HepG2 (cell line): Measurements from ENCODE around the gene FUT3. TPM values are rescaled to one million over a fixed set of nuclear protein-coding genes. Genes with fewer than 3 reads are reported as not detected.

Experiments used
- DMTF1 ChIP-seq: sonication (generic); formaldehyde crosslinking; IDR thresholded peaks from 2 replicates; pipeline ENCODE4 v1.4.0; 2020; ENCODE audit warnings: mild to moderate bottlenecking, missing genetic modification reagents
- HES4 ChIP-seq: sonication (generic); formaldehyde crosslinking; IDR thresholded peaks from 2 replicates; pipeline ENCODE4 v1.9.0; 2021; ENCODE audit warnings: mild to moderate bottlenecking, missing genetic modification reagents, borderline replicate concordance
- HOXA7 ChIP-seq: sonication (generic); formaldehyde crosslinking; IDR thresholded peaks from 2 replicates; pipeline ENCODE4 v1.8.1; 2022; ENCODE audit warnings: mild to moderate bottlenecking, missing genetic modification reagents, moderate library complexity
- HOXD1 ChIP-seq: sonication (generic); formaldehyde crosslinking; IDR thresholded peaks from 2 replicates; pipeline ENCODE4 v1.5.0; 2020; ENCODE audit warnings: missing genetic modification reagents
- IRF2 ChIP-seq: IDR thresholded peaks from 2 replicates; pipeline ENCODE4 v1.6.1; 2018; ENCODE audit warnings: missing genetic modification reagents, missing compliant biosample characterization
- MAX ChIP-seq: IDR thresholded peaks from 2 replicates; pipeline ENCODE4 v1.6.1; 2012; ENCODE audit warnings: inconsistent platforms
- MTA3 ChIP-seq: sonication (generic); formaldehyde crosslinking; IDR thresholded peaks from 2 replicates; pipeline ENCODE4 v1.4.0; 2020; ENCODE audit warnings: missing genetic modification reagents
- PHF8 ChIP-seq: sonication (generic); formaldehyde crosslinking; IDR thresholded peaks from 2 replicates; pipeline ENCODE4 v1.5.0; 2020; ENCODE audit warnings: missing genetic modification reagents
- RELA ChIP-seq: sonication (generic); formaldehyde crosslinking; IDR thresholded peaks from 2 replicates; pipeline ENCODE4 v1.4.0; 2020; ENCODE audit warnings: missing genetic modification reagents
- RORA ChIP-seq: sonication (generic); formaldehyde crosslinking; IDR thresholded peaks from 2 replicates; pipeline ENCODE4 v1.5.0; 2020; ENCODE audit warnings: mild to moderate bottlenecking, missing genetic modification reagents, moderate library complexity
- SP1 ChIP-seq, 2 experiments: fragments of 450-650 bp in 1 of 2; sonication (generic) in 1 of 2; formaldehyde crosslinking in 1 of 2; IDR thresholded peaks; 2 replicates each; pipeline versions ENCODE4 v1.4.0 to v1.6.1; 2016 to 2020; ENCODE audit warnings: missing genetic modification reagents in 1 of 2
- TAF15 ChIP-seq: fragments of 200-400 bp; formaldehyde crosslinking; IDR thresholded peaks from one replicate; pipeline ENCODE4 v1.6.1; 2018; ENCODE audit warnings: mild to moderate bottlenecking, low read depth, low read length; ENCODE audit not compliant: poor library complexity, severe bottlenecking
- ZNF12 ChIP-seq: sonication (generic); formaldehyde crosslinking; IDR thresholded peaks from 2 replicates; pipeline ENCODE4 v1.5.0; 2020; ENCODE audit warnings: missing genetic modification reagents
- ZNF143 ChIP-seq: sonication (generic); formaldehyde crosslinking; IDR thresholded peaks from 2 replicates; pipeline ENCODE4 v1.4.0; 2020; ENCODE audit warnings: missing genetic modification reagents
- ZNF225 ChIP-seq: sonication (generic); formaldehyde crosslinking; IDR thresholded peaks from 2 replicates; pipeline ENCODE4 v1.4.0; 2020; ENCODE audit warnings: mild to moderate bottlenecking, missing genetic modification reagents
- ZNF292 ChIP-seq: sonication (generic); formaldehyde crosslinking; IDR thresholded peaks from 2 replicates; pipeline ENCODE4 v1.8.1; 2022; ENCODE audit warnings: mild to moderate bottlenecking, low read depth, missing genetic modification reagents, borderline replicate concordance
- ZNF335 ChIP-seq: sonication (generic); formaldehyde crosslinking; IDR thresholded peaks from 2 replicates; pipeline ENCODE4 v1.4.0; 2020; ENCODE audit warnings: missing genetic modification reagents
- ZNF33B ChIP-seq: sonication (generic); formaldehyde crosslinking; IDR thresholded peaks from 2 replicates; pipeline ENCODE4 v1.5.1; 2020; ENCODE audit warnings: mild to moderate bottlenecking, missing genetic modification reagents
- ZNF430 ChIP-seq: sonication (generic); formaldehyde crosslinking; IDR thresholded peaks from 2 replicates; pipeline ENCODE4 v1.9.0; 2021; ENCODE audit warnings: mild to moderate bottlenecking, missing genetic modification reagents
- ZNF614 ChIP-seq: IDR thresholded peaks from 2 replicates; pipeline ENCODE4 v1.6.1; 2018; ENCODE audit warnings: missing biosample characterization, missing genetic modification reagents, inconsistent platforms, borderline replicate concordance
- ZNF644 ChIP-seq: IDR thresholded peaks from 2 replicates; pipeline ENCODE4 v1.6.1; 2016; ENCODE audit warnings: low read depth
- polyA plus RNA-seq, 8 experiments: library from polyadenylated mRNA; depleted of rRNA in 3 of 8; stranded (reverse) in 7 of 8; unstranded in 1 of 8; fragments of >200 nt; fragmentation: Illumina TruSeq in 4 of 8; extraction: Trizol in 4 of 8; gene quantifications; 2 replicates each; pipeline versions ENCODE4 v1.2.1 to v1.2.3, GENCODE V29; 2011 to 2016; ENCODE audit warnings: low read depth in 4 of 8, missing spikeins in 1 of 8, mixed read lengths in 1 of 8; ENCODE audit not compliant: insufficient read depth in 1 of 8
- total RNA-seq, 5 experiments: library from RNA; depleted of rRNA; stranded (reverse); fragments of >200 nt; fragmentation: Illumina TruSeq; extraction: Trizol; gene quantifications; 2 replicates each; pipeline ENCODE4 v1.2.3, GENCODE V29; 2016; ENCODE audit warnings: low read depth in 1 of 5
- TF ChIP-seq, protein P1 (sequence below): fragments of 450-650 bp; IDR thresholded peaks from 2 replicates; pipeline ENCODE4 v1.6.1; 2016
- TF ChIP-seq, protein P2 (sequence below): sonication (generic); formaldehyde crosslinking; IDR thresholded peaks from 2 replicates; pipeline ENCODE4 v1.5.1; 2020; ENCODE audit warnings: mild to moderate bottlenecking, missing genetic modification reagents, moderate library complexity

The FUT3 gene
- total and polyA plus RNA-seq, 2 of the 13 experiments (the other 11 are each of a cell fraction or from before 2014, with no cell fraction given): 0.53 to 1.1 TPM

DNA sequence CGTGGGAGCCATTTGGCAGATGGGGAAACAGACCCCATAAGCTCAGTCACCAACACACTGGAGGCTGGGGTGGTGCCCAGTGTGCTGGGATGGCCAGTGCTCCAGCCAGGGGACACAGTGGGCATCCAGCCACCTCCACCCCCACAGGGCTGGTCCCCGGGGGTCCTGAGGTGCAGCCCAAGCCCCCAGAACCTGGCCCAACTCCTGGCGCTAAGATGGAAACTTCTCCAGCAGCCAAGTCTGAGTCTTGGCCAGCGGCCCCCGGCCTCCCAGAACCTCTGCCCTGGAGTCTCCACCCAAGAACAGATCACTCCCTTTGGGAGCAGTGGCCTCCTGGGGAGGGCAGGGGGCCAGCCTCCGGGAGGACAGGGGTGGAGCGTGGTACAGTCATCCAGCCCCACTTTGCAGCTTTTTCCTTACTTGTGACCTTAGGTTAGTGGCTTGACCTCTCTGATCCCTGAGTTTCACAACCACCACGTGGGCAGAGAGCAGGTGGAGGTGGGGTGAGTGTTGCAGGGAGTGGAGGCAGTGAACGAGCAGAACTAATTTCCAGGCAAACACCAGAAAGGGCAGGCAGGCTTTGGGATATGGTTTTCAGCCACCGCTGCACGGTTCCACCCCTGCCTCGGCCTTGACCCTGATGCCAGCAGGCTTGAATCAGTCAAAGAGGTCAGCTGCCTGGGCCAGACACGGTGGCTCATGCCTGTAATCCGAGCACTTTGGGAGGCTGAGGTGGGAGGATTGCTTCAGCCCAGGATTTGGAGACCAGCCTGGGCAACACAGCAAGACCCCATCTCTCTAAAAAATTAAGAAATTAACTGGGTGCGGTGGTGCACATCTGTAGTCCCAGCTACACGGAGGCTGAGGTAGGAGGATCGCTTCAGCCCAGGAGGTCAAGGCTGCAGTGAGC is 50.6 kb downstream of the FUT3 start (continued):
- TF ChIP-seq ZNF614 (CRISPR knock-in tag) (peak; percentile 42; the same call in 1 of the 2 replicates), ZNF430 (CRISPR knock-in tag) (no peak), RORA (no peak), TAF15 (no peak), ZNF12 (CRISPR knock-in tag) (no peak), HOXD1 (CRISPR knock-in tag) (no peak), HES4 (CRISPR knock-in tag) (no peak), ZNF143 (CRISPR knock-in tag) (no peak), MTA3 (CRISPR knock-in tag) (no peak), SP1 (IDR thresholded peaks at IDR 0.05) (no peak), SP1 (CRISPR knock-in tag; IDR thresholded peaks at IDR 0.05) (no peak), MAX (peak; percentile 77), ZNF225 (CRISPR knock-in tag) (no peak), HOXA7 (CRISPR knock-in tag) (no peak), ZNF292 (peak; percentile 80; the same call in 1 of the 2 replicates), ZNF335 (no peak), ZNF644 (no peak), DMTF1 (CRISPR knock-in tag) (no peak), IRF2 (no peak), PHF8 (CRISPR knock-in tag) (no peak), ZNF33B (CRISPR knock-in tag) (no peak), RELA (no peak)
- TF ChIP-seq, protein P1, sequence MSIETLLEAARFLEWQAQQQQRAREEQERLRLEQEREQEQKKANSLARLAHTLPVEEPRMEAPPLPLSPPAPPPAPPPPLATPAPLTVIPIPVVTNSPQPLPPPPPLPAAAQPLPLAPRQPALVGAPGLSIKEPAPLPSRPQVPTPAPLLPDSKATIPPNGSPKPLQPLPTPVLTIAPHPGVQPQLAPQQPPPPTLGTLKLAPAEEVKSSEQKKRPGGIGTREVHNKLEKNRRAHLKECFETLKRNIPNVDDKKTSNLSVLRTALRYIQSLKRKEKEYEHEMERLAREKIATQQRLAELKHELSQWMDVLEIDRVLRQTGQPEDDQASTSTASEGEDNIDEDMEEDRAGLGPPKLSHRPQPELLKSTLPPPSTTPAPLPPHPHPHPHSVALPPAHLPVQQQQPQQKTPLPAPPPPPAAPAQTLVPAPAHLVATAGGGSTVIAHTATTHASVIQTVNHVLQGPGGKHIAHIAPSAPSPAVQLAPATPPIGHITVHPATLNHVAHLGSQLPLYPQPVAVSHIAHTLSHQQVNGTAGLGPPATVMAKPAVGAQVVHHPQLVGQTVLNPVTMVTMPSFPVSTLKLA: peak; percentile 44
- TF ChIP-seq, protein P2, sequence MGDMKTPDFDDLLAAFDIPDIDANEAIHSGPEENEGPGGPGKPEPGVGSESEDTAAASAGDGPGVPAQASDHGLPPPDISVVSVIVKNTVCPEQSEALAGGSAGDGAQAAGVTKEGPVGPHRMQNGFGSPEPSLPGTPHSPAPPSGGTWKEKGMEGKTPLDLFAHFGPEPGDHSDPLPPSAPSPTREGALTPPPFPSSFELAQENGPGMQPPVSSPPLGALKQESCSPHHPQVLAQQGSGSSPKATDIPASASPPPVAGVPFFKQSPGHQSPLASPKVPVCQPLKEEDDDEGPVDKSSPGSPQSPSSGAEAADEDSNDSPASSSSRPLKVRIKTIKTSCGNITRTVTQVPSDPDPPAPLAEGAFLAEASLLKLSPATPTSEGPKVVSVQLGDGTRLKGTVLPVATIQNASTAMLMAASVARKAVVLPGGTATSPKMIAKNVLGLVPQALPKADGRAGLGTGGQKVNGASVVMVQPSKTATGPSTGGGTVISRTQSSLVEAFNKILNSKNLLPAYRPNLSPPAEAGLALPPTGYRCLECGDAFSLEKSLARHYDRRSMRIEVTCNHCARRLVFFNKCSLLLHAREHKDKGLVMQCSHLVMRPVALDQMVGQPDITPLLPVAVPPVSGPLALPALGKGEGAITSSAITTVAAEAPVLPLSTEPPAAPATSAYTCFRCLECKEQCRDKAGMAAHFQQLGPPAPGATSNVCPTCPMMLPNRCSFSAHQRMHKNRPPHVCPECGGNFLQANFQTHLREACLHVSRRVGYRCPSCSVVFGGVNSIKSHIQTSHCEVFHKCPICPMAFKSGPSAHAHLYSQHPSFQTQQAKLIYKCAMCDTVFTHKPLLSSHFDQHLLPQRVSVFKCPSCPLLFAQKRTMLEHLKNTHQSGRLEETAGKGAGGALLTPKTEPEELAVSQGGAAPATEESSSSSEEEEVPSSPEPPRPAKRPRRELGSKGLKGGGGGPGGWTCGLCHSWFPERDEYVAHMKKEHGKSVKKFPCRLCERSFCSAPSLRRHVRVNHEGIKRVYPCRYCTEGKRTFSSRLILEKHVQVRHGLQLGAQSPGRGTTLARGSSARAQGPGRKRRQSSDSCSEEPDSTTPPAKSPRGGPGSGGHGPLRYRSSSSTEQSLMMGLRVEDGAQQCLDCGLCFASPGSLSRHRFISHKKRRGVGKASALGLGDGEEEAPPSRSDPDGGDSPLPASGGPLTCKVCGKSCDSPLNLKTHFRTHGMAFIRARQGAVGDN (CRISPR knock-in tag): peak; percentile 71
